Endodermal cell (in vitro differentiated cells): ENCODE results near the gene VIT. TPM values are rescaled to one million over a fixed set of nuclear protein-coding genes. Genes with fewer than 3 reads are reported as not detected.

Experiments
- DNase-seq: peaks from one replicate; pipeline ENCODE4 v3.0.0-alpha.2; 2017
- H3K27ac ChIP-seq: 2 replicates; pipeline ENCODE4 v1.5.1; 2013; ENCODE audit warnings: mild to moderate bottlenecking, low read depth, low read length, moderate library complexity
- H3K27me3 ChIP-seq: 2 replicates; pipeline ENCODE4 v1.6.1; 2013; ENCODE audit warnings: mild to moderate bottlenecking, low read length, moderate library complexity; ENCODE audit not compliant: insufficient read depth, control insufficient read depth, poor library complexity, severe bottlenecking
- H3K36me3 ChIP-seq: 2 replicates; pipeline ENCODE4 v1.7.0; 2013; ENCODE audit warnings: mild to moderate bottlenecking, low read length, moderate library complexity; ENCODE audit not compliant: control insufficient read depth, insufficient read depth
- H3K4me1 ChIP-seq: one replicate; pipeline ENCODE4 v1.7.0; 2013; ENCODE audit warnings: low read length; ENCODE audit not compliant: control insufficient read depth, insufficient read depth
- H3K4me3 ChIP-seq: 2 replicates; pipeline ENCODE4 v1.5.1; 2013; ENCODE audit warnings: mild to moderate bottlenecking, low read length, moderate library complexity
- H3K9ac ChIP-seq: 2 replicates; pipeline ENCODE4 v1.6.1; 2013; ENCODE audit warnings: mild to moderate bottlenecking, low read length, moderate library complexity; ENCODE audit not compliant: poor library complexity, severe bottlenecking; ENCODE audit errors: extremely low read depth
- H3K9me3 ChIP-seq: 2 replicates; pipeline ENCODE4 v1.6.1; 2013; ENCODE audit warnings: mild to moderate bottlenecking, low read length, moderate library complexity; ENCODE audit not compliant: control insufficient read depth
- H3K27ac Mint-ChIP-seq: 2 replicates; pipeline ENCODE4 v1.8.0; 2020; ENCODE audit warnings: mixed read lengths
- H3K27me3 Mint-ChIP-seq: 2 replicates; pipeline ENCODE4 v1.8.0; 2021; ENCODE audit warnings: mild to moderate bottlenecking, mixed read lengths; ENCODE audit not compliant: insufficient read depth
- H3K36me3 Mint-ChIP-seq: 2 replicates; pipeline ENCODE4 v1.8.0; 2020; ENCODE audit warnings: low read depth, mixed read lengths
- H3K4me1 Mint-ChIP-seq: 2 replicates; pipeline ENCODE4 v1.8.0; 2020; ENCODE audit warnings: mixed read lengths
- H3K4me3 Mint-ChIP-seq: 2 replicates; pipeline ENCODE4 v1.8.0; 2020; ENCODE audit warnings: mild to moderate bottlenecking, moderate library complexity, mixed read lengths
- H3K9me3 Mint-ChIP-seq: 2 replicates; pipeline ENCODE4 v1.8.0; 2020; ENCODE audit warnings: mild to moderate bottlenecking, mixed read lengths
- WGBS, 2 experiments: methylation state at CpG; one replicate each; pipeline versions ENCODE4 v1.1.5 to v1.1.7; 2013; ENCODE audit warnings: missing lambda C conversion rate in 2 of 2, mixed read lengths in 1 of 2; ENCODE audit not compliant: insufficient coverage in 1 of 2, insufficient read length in 1 of 2; 5-methylcytosine and 5-hydroxymethylcytosine counted together
- total RNA-seq, 2 donors: library from RNA; stranded (reverse); fragmentation: NEBNext Ultra II Directional in 1 of 2; extraction: Animal tissue kit (Norgen Biotek cat#: 25700) in 1 of 2; gene quantifications; 2 replicates in 1 of 2; 3 replicates in 1 of 2; pipeline ENCODE4 v1.2.1, GENCODE V29; 2021
- TF ChIP-seq, protein P1 (sequence below): fragments of 200-600 bp; sonication (generic); conservative IDR thresholded peaks from 2 replicates; pipeline ENCODE4 v1.5.0; 2021; ENCODE audit warnings: antibody characterized with exemption, mild to moderate bottlenecking

VIT gene
- total RNA-seq, 2 donors from 2014 or later: 0.53 TPM; not detected in 1

DNA sequence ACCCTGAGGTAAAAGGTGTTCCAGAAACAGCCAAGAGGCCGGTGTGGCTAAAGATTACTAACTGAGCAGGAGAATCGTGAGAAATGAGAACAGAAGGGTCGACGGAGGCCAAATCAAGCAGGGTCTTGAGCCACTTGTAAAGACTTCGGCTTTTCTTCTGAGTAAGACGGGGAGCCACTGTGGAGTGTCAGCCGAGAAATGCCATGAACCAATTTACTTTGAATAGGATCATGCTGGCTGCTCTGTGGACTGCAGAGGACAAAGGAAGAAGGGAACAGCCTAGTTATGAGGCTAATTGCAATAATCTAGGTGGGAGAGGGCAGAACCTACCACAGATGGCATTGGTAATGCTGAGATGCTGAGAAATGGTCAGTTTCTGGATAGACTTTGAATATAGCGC lies 16.8 kb downstream of the VIT start:
- Histone ChIP-seq H3K36me3 (no peaks in the 10 kb centered on the region), H3K27ac (no peak overlapping the region), H3K4me1 (peaks cover 2% of the 10 kb centered on the region), H3K9ac (no peak overlapping the region), H3K27me3 (no peaks in the 10 kb centered on the region), H3K9me3 (peaks cover 13% of the 10 kb centered on the region), H3K4me3 (no peak overlapping the region)
- 61 to 69% methylated on average over 8 of the region's 8 CpGs for WGBS, 2 experiments
- H3K4me1 Mint-ChIP-seq: peaks cover 24% of the 10 kb centered on the region
- H3K9me3 Mint-ChIP-seq: peaks cover 10% of the 10 kb centered on the region
- TF ChIP-seq, protein P1, sequence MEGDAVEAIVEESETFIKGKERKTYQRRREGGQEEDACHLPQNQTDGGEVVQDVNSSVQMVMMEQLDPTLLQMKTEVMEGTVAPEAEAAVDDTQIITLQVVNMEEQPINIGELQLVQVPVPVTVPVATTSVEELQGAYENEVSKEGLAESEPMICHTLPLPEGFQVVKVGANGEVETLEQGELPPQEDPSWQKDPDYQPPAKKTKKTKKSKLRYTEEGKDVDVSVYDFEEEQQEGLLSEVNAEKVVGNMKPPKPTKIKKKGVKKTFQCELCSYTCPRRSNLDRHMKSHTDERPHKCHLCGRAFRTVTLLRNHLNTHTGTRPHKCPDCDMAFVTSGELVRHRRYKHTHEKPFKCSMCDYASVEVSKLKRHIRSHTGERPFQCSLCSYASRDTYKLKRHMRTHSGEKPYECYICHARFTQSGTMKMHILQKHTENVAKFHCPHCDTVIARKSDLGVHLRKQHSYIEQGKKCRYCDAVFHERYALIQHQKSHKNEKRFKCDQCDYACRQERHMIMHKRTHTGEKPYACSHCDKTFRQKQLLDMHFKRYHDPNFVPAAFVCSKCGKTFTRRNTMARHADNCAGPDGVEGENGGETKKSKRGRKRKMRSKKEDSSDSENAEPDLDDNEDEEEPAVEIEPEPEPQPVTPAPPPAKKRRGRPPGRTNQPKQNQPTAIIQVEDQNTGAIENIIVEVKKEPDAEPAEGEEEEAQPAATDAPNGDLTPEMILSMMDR: no peak
- H3K27ac Mint-ChIP-seq: no peak overlapping the region
- H3K27me3 Mint-ChIP-seq: peaks cover 8% of the 10 kb centered on the region
- H3K4me3 Mint-ChIP-seq: no peak overlapping the region
- H3K36me3 Mint-ChIP-seq: no peaks in the 10 kb centered on the region
- DNase-seq: no peak

DNA sequence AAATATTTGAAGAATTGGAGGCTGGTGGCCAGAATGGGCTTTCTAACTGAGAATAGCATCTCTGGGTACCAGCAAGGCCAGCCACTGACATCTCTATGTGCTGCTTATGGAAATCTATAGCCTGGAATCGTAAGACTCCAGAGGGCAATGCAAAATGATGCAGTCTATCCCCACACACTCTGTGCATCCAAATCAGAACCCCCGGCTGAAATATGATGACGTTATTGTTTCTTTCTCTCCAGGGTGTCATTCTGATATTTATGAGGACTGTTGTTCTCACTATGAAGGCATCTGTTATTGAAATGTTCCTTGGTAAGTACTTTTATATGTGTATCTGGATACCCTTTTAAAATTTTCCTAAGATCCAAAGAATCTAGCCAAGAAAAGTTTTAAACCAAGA lies 19.6 kb downstream of the VIT start:
- Mint-ChIP-seq H3K9me3 (peaks cover 7% of the 10 kb centered on the region), H3K27me3 (peaks cover 4% of the 10 kb centered on the region)
- WGBS, 2 experiments: 90 to 100% methylated on average over 1 to 3 of the region's 3 CpGs

DNA sequence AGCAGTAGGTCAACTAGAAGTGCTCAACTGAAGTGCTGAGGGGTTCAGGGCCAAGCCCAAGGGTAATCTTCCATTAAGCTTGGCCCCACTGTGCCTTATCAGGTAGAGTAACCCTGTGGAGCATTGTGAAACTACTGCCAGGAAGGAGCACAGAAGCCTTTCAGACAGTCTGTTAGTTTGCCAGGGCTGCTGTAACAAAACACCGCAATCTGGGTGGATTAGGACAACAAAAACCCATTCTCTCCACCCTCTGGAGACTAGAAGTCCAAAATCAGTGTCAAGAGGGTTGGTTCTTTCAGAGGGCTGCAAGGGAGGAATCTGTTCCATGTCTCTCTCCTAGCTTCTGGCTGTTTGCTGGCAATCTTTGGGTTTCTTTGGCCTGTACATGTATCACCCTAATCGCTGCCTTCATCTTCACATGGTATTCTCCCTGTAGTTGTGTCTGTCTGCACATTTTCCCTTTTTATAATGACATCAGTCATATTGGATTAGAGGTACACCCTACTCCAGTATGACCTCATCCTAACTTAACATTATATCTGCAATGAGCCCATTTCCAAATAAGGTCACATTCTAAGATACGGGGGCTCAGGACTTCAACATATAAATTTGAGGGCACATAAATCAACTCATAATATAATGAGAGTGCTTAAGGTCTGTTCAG lies 21.2 kb downstream of the VIT start:
- WGBS, 2 experiments: 85 to 94% methylated on average over 2 to 3 of the region's 3 CpGs
- H3K4me1 ChIP-seq: peaks cover 2% of the 10 kb centered on the region
- H3K27ac Mint-ChIP-seq: no peak overlapping the region
- no peaks in the 10 kb centered on the region for H3K27me3 ChIP-seq
- H3K9me3 ChIP-seq: peaks cover 11% of the 10 kb centered on the region
- H3K4me3 ChIP-seq: no peak overlapping the region
- H3K36me3 Mint-ChIP-seq: no peaks in the 10 kb centered on the region
- H3K9me3 Mint-ChIP-seq: peaks cover 4% of the 10 kb centered on the region
- no peak overlapping the region for H3K9ac ChIP-seq
- no peaks in the 10 kb centered on the region for H3K27me3 Mint-ChIP-seq
- H3K36me3 ChIP-seq: no peaks in the 10 kb centered on the region
- peaks cover 17% of the 10 kb centered on the region for H3K4me1 Mint-ChIP-seq
- TF ChIP-seq, protein P1: no peak
- H3K4me3 Mint-ChIP-seq: no peak overlapping the region
- no peak overlapping the region for H3K27ac ChIP-seq
- no peak for DNase-seq

More for the DNA sequence above, 19.6 kb downstream of the VIT start:
- H3K9me3 ChIP-seq: peaks cover 14% of the 10 kb centered on the region
- no peaks in the 10 kb centered on the region for H3K36me3 ChIP-seq
- Mint-ChIP-seq H3K27ac (no peak overlapping the region), H3K36me3 (no peaks in the 10 kb centered on the region), H3K4me1 (peaks cover 24% of the 10 kb centered on the region), H3K4me3 (no peak overlapping the region)
- no peak overlapping the region for H3K4me3 ChIP-seq
- peaks cover 2% of the 10 kb centered on the region for H3K4me1 ChIP-seq
- H3K9ac ChIP-seq: no peak overlapping the region
- H3K27ac ChIP-seq: no peak overlapping the region
- no peak for DNase-seq
- TF ChIP-seq, protein P1: no peak
- no peaks in the 10 kb centered on the region for H3K27me3 ChIP-seq
